Erythroblast (primary cell): ENCODE results near the gene RAD51B.

Experiments
- GATA1 ChIP-seq: IDR thresholded peaks from 2 replicates; pipeline ENCODE4 v1.6.1; 2011; ENCODE audit warnings: low read depth, mild to moderate bottlenecking, control low read depth, low read length, moderate library complexity
- POLR2A ChIP-seq: IDR thresholded peaks from 2 replicates; pipeline ENCODE4 v1.6.1; 2011; ENCODE audit warnings: mild to moderate bottlenecking, low read length

DNA sequence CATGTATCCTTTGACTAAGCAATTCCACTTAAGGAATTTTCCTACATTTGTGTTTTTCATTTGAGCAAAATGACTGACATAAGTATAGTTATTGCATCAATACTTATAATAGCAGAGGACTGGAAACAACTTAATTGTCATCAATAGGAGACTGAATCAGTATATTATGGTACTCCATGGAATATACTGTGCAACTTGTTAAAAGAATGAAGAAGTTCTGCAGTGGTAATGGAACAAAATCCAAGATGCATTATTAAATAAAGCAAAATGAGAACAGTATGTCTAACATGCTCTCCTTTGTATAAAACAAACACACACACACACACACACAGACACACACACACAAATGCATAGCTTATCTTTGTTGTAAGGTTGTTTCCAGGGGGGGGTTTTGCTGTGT is 303.1 kb downstream of the RAD51B start:
- no peak for TF ChIP-seq POLR2A
- TF ChIP-seq GATA1 = no peak
